ENCODE results near the gene TAB2. TPM values are rescaled to one million over a fixed set of nuclear protein-coding genes. Genes with fewer than 3 reads are reported as not detected.

The TAB2 gene
- total and polyA plus RNA-seq, 2 donors (not counting 3 experiments of a cell fraction or from before 2014, with no cell fraction given): 26.0 to 37.4 TPM

GRCh38 chr6:149313861-149314260 lies 3.7 kb upstream of the TAB2 start:
- POLR2A ChIA-PET: no interaction called here
- H3K4me3 ChIP-seq (replicated peaks in 1 of 3; ENCODE audit: insufficient read depth in 1 of 3, low read depth in 1 of 3, low read length in 3 of 3): no peak overlapping the region
- CTCF ChIA-PET: interaction anchor here (1.1 kb wide), 1 partner anchor 118 kb away, joined by 3 read pairs; no protein-coding TSS in a partner anchor
- H3K9ac ChIP-seq (replicated peaks; ENCODE audit: extremely low read depth, insufficient read depth, low read length): no peak overlapping the region
- H3K36me3 ChIP-seq (ENCODE audit: control insufficient read depth in 2 of 2, extremely low read depth in 1 of 2, insufficient read depth in 2 of 2, low read length in 2 of 2): no peaks in the 10 kb centered on the region
- no peak for TF ChIP-seq GATA2 (IDR thresholded peaks at IDR 0.05; ENCODE audit: insufficient read depth, insufficient read length, low read depth, low read length)
- TF ChIP-seq, protein P1, sequence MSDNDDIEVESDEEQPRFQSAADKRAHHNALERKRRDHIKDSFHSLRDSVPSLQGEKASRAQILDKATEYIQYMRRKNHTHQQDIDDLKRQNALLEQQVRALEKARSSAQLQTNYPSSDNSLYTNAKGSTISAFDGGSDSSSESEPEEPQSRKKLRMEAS (IDR thresholded peaks at IDR 0.05; ENCODE audit: insufficient read depth, insufficient read length): no peak
- TF ChIP-seq FOS (IDR thresholded peaks at IDR 0.05; ENCODE audit: borderline replicate concordance, insufficient read depth, low read length): no peak
- TF ChIP-seq POLR2AphosphoS5 (IDR thresholded peaks at IDR 0.05; ENCODE audit: insufficient read depth, low read depth, low read length): no peak
- TF ChIP-seq CTCF (IDR thresholded peaks at IDR 0.05; ENCODE audit: extremely low read depth in 1 of 2, insufficient read depth in 1 of 2, low read depth in 1 of 2, low read length in 2 of 2): no peak
- TF ChIP-seq JUN (IDR thresholded peaks at IDR 0.05; ENCODE audit: borderline replicate concordance, insufficient read depth, insufficient read length, low read depth): no peak
- no peak for TF ChIP-seq POLR2A (IDR thresholded peaks at IDR 0.05; ENCODE audit: low read depth, low read length)
- TF ChIP-seq MYC (IDR thresholded peaks at IDR 0.05; ENCODE audit: low read depth, low read length): no peak
- TF ChIP-seq EZH2 (IDR thresholded peaks at IDR 0.05; ENCODE audit: borderline replicate concordance, low read depth, low read length, severe bottlenecking): no peak
- no peak overlapping the region for H3K27ac ChIP-seq (ENCODE audit: insufficient read depth, low read depth, low read length)
- no peaks in the 10 kb centered on the region for H3K9me3 ChIP-seq (replicated peaks; ENCODE audit: control insufficient read depth, insufficient read depth, low read length)
- peaks cover 20 to 38% of the 10 kb centered on the region in 2 experiments for H3K27me3 ChIP-seq (ENCODE audit: control insufficient read depth in 2 of 2, insufficient read depth in 2 of 2, low read length in 2 of 2)
- FAIRE-seq: no peak
- H3K79me2 ChIP-seq (ENCODE audit: control insufficient read depth, insufficient read depth, low read length): peaks cover 12% of the 10 kb centered on the region
- H4K20me1 ChIP-seq (replicated peaks; ENCODE audit: control insufficient read depth, extremely low read depth, insufficient read depth, low read length): no peaks in the 10 kb centered on the region
- H2AFZ ChIP-seq (ENCODE audit: low read depth, low read length): no peak overlapping the region
- intact Hi-C loops (cut with micrococcal nuclease): no loop called here
- no peaks in the 10 kb centered on the region for H3K9me1 ChIP-seq (replicated peaks; ENCODE audit: control insufficient read depth, extremely low read depth, insufficient read depth, low read length)
- no TSS peak for BruUV-seq (replicated peaks)
- no peak for DNase-seq (ENCODE audit: low read depth, low spot score)
- dilution Hi-C loops (cut with MboI; ENCODE audit: extremely low pct_ligation_motif_present, low sequenced_read_pairs): no loop called here
- peaks cover 8% of the 10 kb centered on the region for H3K4me1 ChIP-seq (ENCODE audit: control insufficient read depth, extremely low read depth, insufficient read depth, low read length)
- no peak overlapping the region for H3K4me2 ChIP-seq (ENCODE audit: insufficient read depth, low read length)

All from endothelial cell of umbilical vein (primary cell).